Colon (tissue), 2 donors: ENCODE measurements around the gene PRPF31.
A peak's percentile ranks its signal among the peaks of the same experiment; 100 is the strongest.
"Not testable (repeated sequence)": the region's sequence is repeated elsewhere in the genome, so short reads cannot be mapped to it uniquely, and the experiment has no call there.

Source experiments
- FAIRE-seq: peaks from 2 replicates; lab custom pipeline; 2012; peaks lifted over from hg19 to GRCh38; lab: Jason Lieb, UNC
- donor health status: control.
- donor health status: control.

PRPF31 gene, protein sequence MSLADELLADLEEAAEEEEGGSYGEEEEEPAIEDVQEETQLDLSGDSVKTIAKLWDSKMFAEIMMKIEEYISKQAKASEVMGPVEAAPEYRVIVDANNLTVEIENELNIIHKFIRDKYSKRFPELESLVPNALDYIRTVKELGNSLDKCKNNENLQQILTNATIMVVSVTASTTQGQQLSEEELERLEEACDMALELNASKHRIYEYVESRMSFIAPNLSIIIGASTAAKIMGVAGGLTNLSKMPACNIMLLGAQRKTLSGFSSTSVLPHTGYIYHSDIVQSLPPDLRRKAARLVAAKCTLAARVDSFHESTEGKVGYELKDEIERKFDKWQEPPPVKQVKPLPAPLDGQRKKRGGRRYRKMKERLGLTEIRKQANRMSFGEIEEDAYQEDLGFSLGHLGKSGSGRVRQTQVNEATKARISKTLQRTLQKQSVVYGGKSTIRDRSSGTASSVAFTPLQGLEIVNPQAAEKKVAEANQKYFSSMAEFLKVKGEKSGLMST

DNA sequence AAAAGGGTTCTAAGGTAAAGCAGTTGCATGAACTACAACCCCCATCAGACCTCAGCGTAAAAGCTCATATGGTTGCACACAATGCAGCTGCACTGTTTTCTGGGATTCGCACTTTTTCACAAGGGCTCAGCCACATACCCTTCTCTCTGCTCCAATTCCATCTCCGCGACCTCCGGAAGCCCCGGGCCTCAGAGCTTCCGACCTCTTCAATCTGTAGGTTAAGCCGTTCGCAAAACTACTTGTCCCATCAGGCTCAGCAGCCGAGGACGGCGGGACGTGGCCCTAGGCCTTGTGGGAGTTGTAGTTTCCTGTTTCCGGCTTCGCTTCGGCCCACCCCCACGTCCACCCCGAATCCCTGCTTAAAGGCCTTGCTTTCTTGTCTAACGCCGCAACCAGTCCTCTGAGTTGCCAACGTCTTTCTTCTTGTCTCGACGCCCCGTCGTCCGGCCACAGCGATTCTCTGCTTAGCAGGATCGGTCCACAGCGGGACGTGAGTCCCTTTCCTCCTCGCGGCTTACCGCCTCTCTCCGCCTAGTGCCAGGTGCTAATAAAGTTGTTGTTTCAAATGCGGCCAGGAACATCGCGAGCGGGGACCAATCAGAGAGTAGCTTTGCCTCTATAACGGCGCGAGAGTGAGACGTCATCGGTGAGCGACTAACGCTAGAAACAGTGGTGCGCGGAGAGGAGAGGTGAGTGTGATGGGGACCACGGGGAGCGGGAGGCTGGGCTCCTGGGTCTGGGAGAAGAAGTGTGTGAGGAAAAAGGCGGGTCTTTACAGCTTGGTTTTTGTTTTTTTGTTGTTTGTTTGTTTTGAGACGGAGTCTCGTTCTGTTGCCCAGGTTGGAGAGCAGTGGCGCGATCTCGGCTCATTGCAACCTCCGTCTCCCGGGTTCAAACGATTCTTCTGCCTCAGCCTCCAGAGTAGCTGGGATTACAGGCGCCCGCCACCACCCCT is at the start of gene PRPF31, which contains the start of gene TFPT:
Gene PRPF31, plus strand, starts transcription at position 646 of the 955 bp plus-strand sequence. CDS start 2,525 bp downstream, outside the sequence.
Gene TFPT, minus strand, starts transcription at position 549 of the 955 bp plus-strand sequence. Its CDS starts 388 bp downstream, at position 161.
- FAIRE-seq: no peak

DNA sequence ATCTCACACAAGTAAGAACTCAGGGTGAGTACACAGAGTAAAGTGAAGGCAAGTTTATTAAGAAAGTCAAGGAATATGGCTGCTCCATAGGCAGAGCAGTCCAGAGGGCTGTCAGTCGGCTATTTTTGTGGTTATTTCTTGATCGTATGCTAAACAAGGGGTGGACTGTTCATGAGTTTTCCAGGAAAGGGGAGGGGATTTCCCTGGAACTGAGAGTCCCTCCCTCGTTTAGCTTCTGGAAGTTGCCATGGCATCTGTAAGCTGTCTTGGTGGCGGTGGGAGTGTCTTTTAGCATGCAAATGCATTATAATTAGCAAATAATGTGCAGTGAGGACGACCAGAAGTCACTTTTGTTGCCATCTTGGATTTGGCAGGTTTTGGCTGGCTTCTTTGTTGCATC is 46.1 kb upstream of the PRPF31 start:
- no peak for FAIRE-seq

GRCh38 chr19:54073829-54074228 is 41.7 kb upstream of the PRPF31 start:
- FAIRE-seq: no peak

DNA sequence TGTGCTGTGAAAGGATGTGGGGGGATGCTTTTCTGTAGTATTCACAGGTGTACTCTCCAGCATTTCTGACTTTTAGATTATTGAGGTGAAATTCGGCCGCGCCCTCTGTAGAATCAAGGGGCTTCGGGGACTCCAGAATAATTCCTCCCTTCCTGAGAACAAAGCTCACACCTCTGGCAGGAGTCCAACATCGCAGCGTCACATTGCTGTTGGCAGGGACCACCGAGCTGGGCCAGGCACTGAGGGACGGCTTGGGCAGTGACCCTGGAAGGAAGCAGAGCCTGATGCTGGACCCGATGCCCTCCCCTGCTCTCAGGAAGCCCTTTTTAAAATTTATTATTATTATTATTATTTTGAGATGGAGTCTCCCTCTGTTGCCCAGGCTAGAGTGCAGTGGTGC is 40.7 kb upstream of the PRPF31 start:
- no peak for FAIRE-seq

DNA sequence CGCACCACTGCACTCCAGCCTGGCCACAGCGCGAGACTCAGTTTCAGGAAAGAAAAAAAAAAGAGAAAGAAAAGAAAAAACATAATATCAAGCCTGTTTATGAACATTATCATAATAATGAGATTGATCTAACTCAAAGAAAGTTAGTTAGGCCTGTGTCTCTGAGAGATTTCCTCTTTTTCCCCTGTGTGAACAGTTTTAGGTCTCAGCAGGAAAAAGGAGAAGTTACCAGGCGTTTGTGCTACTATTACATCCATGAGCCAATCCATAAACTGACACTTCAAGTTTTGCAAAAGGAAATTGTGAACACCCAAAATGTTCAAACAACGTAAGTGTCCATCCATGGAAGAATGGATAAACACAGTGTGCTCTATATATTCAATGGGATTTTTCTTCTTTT is 38.2 kb upstream of the PRPF31 start:
- FAIRE-seq: no peak

DNA sequence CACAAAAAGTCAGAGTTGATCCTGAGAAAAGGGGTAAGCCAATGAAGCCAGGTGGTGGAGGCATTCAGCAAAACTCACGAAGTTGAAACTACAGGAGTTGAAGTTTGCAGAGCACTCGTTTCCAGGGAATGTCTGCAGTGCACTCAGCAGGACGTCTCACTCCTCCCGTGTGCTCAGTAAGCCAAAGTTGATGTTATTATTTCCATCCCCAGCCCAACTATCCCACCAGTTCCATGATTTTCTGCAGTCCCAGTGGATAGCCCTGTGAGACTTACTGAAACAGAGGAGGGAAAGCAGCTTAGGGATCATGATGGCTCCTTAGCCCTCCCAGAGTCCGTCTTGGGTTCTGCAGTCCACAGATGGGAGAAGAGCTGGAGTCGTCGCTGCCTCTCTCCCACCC is 34.5 kb upstream of the PRPF31 start, which contains the start of gene TARM1:
Gene TARM1, minus strand, starts transcription at position 334 of the 400 bp plus-strand sequence. Its CDS starts 25 bp downstream, at position 309.
- no peak for FAIRE-seq

- no peak for FAIRE-seq
Measured at GRCh38 chr19:54084410-54084809, 31.1 kb upstream of the PRPF31 start.

DNA sequence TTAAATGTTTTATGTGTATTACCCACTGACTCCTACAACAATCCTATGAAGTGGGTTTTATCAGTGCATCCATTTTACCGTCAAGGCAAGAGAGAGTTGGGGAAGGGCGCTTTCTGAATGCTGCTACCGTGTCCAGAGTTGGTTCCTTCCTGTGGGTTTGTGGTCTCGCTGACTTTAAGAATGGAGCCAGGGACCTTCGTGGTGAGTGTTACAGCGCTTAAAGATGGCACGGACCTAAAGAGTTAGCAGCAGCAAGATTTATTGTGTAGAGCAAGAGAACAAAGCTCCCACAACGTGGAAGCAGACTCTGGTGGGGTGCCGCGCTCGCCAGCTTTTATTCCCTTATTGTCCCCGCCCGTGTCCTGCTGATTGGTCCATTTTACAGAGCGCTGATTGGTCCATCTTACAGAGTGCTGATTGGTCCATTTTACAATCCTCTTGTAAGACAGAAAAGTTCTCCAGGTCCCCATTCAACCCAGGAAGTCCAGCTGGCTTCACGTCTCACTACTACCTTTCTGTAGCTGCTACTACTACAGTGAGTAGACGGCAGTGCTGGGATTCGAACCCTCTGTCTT is 21.0 kb upstream of the PRPF31 start:
- no peak for FAIRE-seq

- no peak for FAIRE-seq
Measured at GRCh38 chr19:54095136-54095858, 20.3 kb upstream of the PRPF31 start.

DNA sequence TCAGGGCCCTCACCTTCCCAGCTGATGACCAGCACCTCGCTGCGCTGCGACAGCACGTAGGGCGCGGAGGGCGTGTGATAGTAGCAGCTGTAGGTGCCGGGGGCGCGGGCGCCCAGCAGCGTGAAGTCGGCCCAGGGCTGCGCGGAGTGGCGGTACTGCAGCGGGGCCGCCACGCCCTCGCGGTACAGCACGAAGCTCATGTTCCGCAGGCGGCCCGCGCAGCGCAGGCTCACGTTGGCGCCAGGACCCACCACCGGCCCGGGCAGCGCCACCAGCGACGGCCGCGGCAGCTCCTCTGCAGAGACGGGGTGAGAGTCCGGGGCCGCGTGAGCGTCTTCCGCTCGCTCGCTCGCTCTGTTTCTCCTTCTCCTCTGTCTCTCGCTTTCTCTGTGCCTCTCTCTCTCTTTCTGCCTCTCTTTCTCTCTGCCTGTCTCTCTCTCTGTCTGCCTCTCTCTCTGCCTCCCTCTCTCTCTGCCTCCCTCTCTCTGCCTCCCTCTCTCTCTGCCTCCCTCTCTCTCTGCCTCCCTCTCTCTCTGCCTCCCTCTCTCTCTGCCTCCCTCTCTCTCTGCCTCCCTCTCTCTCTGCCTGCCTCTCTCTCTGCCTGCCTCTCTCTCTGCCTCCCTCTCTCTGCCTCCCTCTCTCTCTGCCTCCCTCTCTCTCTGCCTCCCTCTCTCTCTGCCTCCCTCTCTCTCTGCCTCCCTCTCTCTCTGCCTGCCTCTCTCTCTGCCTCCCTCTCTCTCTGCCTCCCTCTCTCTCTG is 19.5 kb upstream of the PRPF31 start:
- not testable (repeated sequence) for FAIRE-seq

- FAIRE-seq: no peak
Measured at GRCh38 chr19:54096617-54097106, 18.9 kb upstream of the PRPF31 start.

GRCh38 chr19:54099190-54099902 is 16.2 kb upstream of the PRPF31 start:
- no peak for FAIRE-seq

DNA sequence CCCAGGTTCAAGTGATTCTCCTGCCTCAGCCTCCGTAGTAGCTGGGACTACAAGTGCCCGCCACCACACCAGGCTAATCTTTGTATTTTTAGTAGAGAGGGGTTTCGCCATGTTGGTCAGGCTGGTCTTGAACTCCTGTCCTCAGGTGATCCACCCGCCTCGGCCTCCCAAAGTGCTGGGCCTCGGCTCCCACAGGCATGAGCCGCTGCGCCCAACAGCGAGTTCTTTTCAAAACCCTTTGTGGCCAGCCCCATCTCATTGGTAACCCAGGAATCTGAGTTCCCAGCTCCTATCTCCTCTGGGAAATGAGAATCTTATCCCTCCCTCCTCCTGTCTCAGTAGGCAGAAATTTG is 15.7 kb upstream of the PRPF31 start:
- not testable (repeated sequence) for FAIRE-seq

- FAIRE-seq: no peak
Measured at GRCh38 chr19:54100561-54100960, 15.0 kb upstream of the PRPF31 start, which contains the start of gene OSCAR. TSS of gene OSCAR (minus strand) at chr19:54100803. CDS start at chr19:54100792, 11 bp downstream.

DNA sequence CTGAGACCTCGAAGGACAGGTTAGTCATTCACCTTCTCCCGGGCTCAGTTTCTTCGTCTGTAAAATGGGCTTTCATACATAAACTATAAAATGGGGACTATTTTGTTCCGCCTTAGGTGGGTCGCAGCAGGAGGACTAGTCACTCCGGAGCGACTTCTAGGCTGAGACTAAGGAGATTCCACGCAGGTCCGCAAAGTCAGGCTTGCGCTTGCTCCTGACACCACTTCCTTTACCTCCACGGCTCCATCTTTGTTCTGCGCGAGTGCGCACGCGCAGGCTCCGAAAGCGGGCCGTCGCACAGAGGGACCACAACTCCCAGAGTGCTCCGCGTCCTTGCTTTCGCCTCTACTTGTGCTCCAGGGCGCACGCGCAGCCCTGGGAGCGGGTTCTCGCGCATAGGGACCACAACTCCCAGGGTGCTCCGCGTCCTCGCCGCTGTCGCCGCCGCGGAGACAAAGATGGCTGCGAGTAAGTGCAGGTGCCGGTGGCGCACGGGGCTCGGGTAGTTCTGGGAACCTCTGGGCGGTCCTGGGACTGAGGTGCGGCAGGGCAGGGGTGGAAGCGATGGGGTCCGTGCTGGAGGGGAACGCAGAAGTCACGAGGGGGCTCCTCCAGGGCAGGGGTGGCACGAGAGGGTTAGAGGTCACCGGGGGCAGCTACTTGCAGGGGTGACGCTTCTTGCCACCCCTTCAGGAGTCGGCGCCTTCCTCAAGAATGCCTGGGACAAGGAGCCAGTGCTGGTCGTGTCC is 13.0 kb upstream of the PRPF31 start, which contains the start of gene NDUFA3:
Gene NDUFA3, plus strand, starts transcription at position 435 of the 749 bp plus-strand sequence. Its CDS starts 24 bp downstream, at position 459.
- peak; percentile 60 for FAIRE-seq

DNA sequence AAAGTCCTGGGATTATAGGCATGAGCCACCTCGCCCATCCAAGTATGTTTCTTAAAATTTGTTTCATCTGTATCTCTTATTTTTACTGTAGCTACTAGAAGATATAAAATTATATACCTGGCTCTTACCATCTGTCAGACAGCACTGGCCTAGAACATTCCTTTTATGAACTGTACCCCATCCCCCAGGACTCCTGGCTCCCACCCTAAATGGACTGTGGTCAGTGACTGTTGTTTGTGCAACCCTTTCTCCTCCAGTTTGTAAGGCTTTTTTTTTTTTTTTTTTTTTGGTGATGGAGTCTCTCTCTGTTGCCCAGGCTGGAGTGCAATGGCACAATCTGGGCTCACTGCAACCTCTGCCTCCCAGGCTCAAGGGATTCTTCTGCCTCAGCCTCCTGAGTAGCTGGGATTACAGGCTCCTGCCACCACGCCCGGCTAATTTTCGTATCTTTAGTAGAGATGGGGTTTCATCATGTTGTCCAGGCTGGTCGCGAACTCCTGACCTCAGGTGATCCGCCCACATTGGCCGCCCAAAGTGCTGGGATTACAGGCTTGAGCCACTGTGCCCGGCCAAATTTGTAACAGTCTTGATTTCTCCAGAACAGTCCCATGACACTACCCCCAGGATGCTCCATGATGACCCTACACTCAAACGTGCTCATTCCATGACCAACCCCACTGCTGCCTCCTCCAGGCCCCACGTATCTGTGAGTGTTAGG is 10.4 kb upstream of the PRPF31 start:
- FAIRE-seq: no peak

GRCh38 chr19:54105796-54106195 is 9.8 kb upstream of the PRPF31 start:
- no peak for FAIRE-seq

GRCh38 chr19:54106716-54107115 is 8.8 kb upstream of the PRPF31 start:
- no peak for FAIRE-seq
